Loucy (cell line): ENCODE measurements around the gene SRGN.
A peak's percentile ranks its signal among the peaks of the same experiment; 100 is the strongest.

Source experiments
- H2AFZ ChIP-seq: fragments of 200-600 bp; sonication (generic); 2 replicates; pipeline ENCODE4 v1.6.0; 2016; ENCODE audit warnings: antibody characterized with exemption, mild to moderate bottlenecking, low read length, moderate library complexity
- H3F3A ChIP-seq: fragments of 200-600 bp; 2 replicates; pipeline ENCODE4 v1.6.0; 2016; ENCODE audit warnings: antibody characterized with exemption, low read depth, mild to moderate bottlenecking
- H3K27me3 ChIP-seq: fragments of 200-600 bp; sonication (generic); 2 replicates; pipeline ENCODE4 v1.6.1; 2014; ENCODE audit warnings: low read length, mild to moderate bottlenecking; ENCODE audit not compliant: insufficient read depth, poor library complexity, severe bottlenecking
- H3K36me3 ChIP-seq: fragments of 200-600 bp; sonication (generic); 2 replicates; pipeline ENCODE4 v1.6.1; 2016; ENCODE audit warnings: low read length; ENCODE audit not compliant: insufficient read depth
- H3K4me1 ChIP-seq: fragments of 200-600 bp; sonication (generic); 2 replicates; pipeline ENCODE4 v1.5.1; 2014; ENCODE audit warnings: low read length, mild to moderate bottlenecking; ENCODE audit not compliant: insufficient read depth, poor library complexity, severe bottlenecking
- H3K4me2 ChIP-seq: fragments of 200-600 bp; sonication (generic); 2 replicates; pipeline ENCODE4 v1.6.0; 2014; ENCODE audit warnings: antibody characterized with exemption, low read length, low read depth, mild to moderate bottlenecking; ENCODE audit not compliant: poor library complexity, severe bottlenecking
- H3K4me3 ChIP-seq: fragments of 200-600 bp; sonication (generic); 2 replicates; pipeline ENCODE4 v1.5.1; 2014; ENCODE audit warnings: low read length, mild to moderate bottlenecking, mixed read lengths; ENCODE audit not compliant: poor library complexity, severe bottlenecking
- H3K79me2 ChIP-seq: fragments of 200-600 bp; sonication (generic); 2 replicates; pipeline ENCODE4 v1.6.1; 2014; ENCODE audit warnings: low read length; ENCODE audit not compliant: insufficient read depth
- H3K9ac ChIP-seq: fragments of 200-600 bp; sonication (generic); 2 replicates; pipeline ENCODE4 v1.6.0; 2014; ENCODE audit warnings: mild to moderate bottlenecking, low read depth, low read length, moderate library complexity; ENCODE audit not compliant: poor library complexity, severe bottlenecking
- H3K9me2 ChIP-seq: fragments of 200-600 bp; sonication (generic); replicated peaks from 2 replicates; pipeline ENCODE4 v1.6.1; 2016; ENCODE audit warnings: low read depth, low read length, mixed read lengths
- H3K9me3 ChIP-seq: fragments of 200-600 bp; sonication (generic); 2 replicates; pipeline ENCODE4 v1.6.1; 2014; ENCODE audit warnings: mild to moderate bottlenecking, antibody characterized with exemption, low read length, low read depth; ENCODE audit not compliant: insufficient read depth
- H4K20me1 ChIP-seq: fragments of 200-600 bp; sonication (generic); 2 replicates; pipeline ENCODE4 v1.6.0; 2014; ENCODE audit warnings: antibody characterized with exemption, low read length, mild to moderate bottlenecking; ENCODE audit not compliant: insufficient read depth, poor library complexity, severe bottlenecking
- EZH2phosphoT487 ChIP-seq: fragments of 200-600 bp; IDR thresholded peaks from 2 replicates; pipeline ENCODE4 v1.6.1; 2018; ENCODE audit warnings: antibody characterized with exemption, mild to moderate bottlenecking, moderate library complexity, borderline replicate concordance
- TF ChIP-seq, protein P1 (sequence below): fragments of 200-600 bp; sonication (generic); conservative IDR thresholded peaks from 2 replicates; pipeline ENCODE4 v1.5.1; 2014; ENCODE audit warnings: mild to moderate bottlenecking, antibody characterized with exemption, low read length

SRGN gene

DNA sequence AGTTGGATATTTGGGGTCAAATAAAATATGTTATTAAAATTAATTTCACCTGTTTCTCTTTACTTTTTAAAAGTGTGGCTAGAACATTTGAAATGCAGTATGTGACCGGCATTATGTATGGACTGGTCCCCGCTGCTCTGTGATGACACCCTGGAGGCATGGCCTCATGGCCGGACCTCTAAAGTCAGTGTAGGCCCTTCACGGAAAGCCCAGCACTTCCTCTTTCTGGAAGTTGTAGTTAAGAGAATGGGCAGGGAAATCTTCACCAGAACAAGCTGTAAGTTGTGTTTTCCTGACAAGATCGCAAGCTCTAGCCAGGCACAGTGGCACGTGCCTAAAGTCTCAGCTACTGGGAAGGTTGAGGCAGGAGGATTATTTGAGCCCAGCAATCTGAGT is 38.3 kb upstream of the SRGN start:
- H3K4me1 ChIP-seq = no peaks in the 10 kb centered on the region
- no peak overlapping the region for H2AFZ ChIP-seq
- no peak overlapping the region for H3K4me3 ChIP-seq
- no peaks in the 10 kb centered on the region for H3K27me3 ChIP-seq
- no peaks in the 10 kb centered on the region for H3K79me2 ChIP-seq
- H3K9ac ChIP-seq = no peak overlapping the region
- no peaks in the 10 kb centered on the region for H4K20me1 ChIP-seq
- no peaks in the 10 kb centered on the region for H3K9me2 ChIP-seq
- TF ChIP-seq EZH2phosphoT487 = no peak
- TF ChIP-seq, protein P1, sequence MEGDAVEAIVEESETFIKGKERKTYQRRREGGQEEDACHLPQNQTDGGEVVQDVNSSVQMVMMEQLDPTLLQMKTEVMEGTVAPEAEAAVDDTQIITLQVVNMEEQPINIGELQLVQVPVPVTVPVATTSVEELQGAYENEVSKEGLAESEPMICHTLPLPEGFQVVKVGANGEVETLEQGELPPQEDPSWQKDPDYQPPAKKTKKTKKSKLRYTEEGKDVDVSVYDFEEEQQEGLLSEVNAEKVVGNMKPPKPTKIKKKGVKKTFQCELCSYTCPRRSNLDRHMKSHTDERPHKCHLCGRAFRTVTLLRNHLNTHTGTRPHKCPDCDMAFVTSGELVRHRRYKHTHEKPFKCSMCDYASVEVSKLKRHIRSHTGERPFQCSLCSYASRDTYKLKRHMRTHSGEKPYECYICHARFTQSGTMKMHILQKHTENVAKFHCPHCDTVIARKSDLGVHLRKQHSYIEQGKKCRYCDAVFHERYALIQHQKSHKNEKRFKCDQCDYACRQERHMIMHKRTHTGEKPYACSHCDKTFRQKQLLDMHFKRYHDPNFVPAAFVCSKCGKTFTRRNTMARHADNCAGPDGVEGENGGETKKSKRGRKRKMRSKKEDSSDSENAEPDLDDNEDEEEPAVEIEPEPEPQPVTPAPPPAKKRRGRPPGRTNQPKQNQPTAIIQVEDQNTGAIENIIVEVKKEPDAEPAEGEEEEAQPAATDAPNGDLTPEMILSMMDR = no peak
- H3K4me2 ChIP-seq = no peak overlapping the region
- no peaks in the 10 kb centered on the region for H3K36me3 ChIP-seq
- no peaks in the 10 kb centered on the region for H3F3A ChIP-seq
- no peaks in the 10 kb centered on the region for H3K9me3 ChIP-seq

DNA sequence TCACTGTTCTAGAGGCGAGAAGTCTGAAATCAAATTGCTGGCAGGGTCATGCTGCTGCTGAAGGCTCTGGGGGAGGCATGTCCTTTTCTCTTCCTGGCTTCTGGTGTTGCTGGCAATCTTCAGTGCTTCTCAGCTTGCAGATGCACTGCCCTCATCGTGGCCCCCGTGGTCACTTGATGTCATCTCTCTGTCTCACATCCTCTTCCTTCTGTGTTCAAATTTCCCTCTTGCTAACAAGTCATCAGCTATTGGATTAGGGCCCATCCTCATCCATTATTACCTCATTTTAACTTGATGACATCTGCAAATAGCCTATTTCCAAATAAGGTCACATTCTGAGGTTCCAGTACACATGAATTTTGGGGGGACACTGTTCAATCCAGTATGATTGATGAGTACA is 36.6 kb upstream of the SRGN start:
- Histone ChIP-seq H2AFZ (peak overlapping the region; percentile 54; the same call in 1 of the 2 replicates), H3K9me3 (no peaks in the 10 kb centered on the region), H3K4me3 (no peak overlapping the region), H3F3A (no peaks in the 10 kb centered on the region), H3K9me2 (no peaks in the 10 kb centered on the region), H3K36me3 (no peaks in the 10 kb centered on the region), H3K9ac (no peak overlapping the region), H3K4me2 (no peak overlapping the region), H4K20me1 (no peaks in the 10 kb centered on the region), H3K27me3 (no peaks in the 10 kb centered on the region), H3K4me1 (no peaks in the 10 kb centered on the region), H3K79me2 (no peaks in the 10 kb centered on the region)
- TF ChIP-seq, protein P1 = no peak
- TF ChIP-seq EZH2phosphoT487 = no peak

DNA sequence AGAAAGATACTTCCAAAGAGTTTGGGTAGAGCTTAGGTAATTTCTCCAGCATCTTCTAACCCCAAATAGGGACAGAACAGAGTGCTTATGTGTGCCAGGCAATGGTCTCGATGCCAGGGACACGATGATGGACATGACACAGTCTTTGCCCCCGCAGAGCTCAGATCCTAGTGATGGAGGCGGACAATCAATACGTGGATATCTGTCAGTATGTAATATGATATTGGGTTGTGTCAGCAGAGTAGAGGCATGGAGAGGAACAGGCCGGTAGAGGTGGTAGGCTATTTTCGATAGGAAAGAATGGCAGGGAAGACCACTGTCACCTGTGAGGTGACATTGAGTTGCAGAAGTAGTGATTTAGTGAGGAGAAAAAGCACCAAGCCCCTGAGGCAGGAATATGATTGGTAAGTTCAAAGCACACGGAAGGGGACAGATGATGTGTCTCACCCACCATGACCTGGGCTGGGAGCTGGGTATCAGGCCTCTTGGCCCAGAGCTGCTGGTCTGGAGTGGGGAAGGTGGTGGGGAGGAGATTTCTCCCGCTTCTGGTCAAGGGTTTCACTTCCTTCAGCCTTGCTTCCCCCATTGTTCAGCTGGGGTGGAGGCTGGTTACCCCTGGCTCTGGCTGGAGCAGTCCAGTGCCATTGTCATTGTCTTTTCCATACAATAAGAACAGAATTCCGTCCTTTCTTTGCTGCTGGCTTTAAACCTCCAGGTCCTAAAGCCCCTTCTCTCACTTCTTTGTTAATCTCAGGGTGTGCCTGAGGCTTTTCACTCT is 36.0 kb upstream of the SRGN start:
- H3K9me2 ChIP-seq = no peaks in the 10 kb centered on the region
- no peak overlapping the region for H3K4me3 ChIP-seq
- TF ChIP-seq, protein P1 = no peak
- no peak for TF ChIP-seq EZH2phosphoT487
- no peaks in the 10 kb centered on the region for H4K20me1 ChIP-seq
- H3K9ac ChIP-seq = no peak overlapping the region
- H3K27me3 ChIP-seq = no peaks in the 10 kb centered on the region
- no peak overlapping the region for H2AFZ ChIP-seq
- H3K4me2 ChIP-seq = no peak overlapping the region
- H3K36me3 ChIP-seq = no peaks in the 10 kb centered on the region
- H3K79me2 ChIP-seq = no peaks in the 10 kb centered on the region
- H3F3A ChIP-seq = no peaks in the 10 kb centered on the region
- H3K4me1 ChIP-seq = no peaks in the 10 kb centered on the region
- no peaks in the 10 kb centered on the region for H3K9me3 ChIP-seq
